Measurements from ENCODE around the gene VRK1. TPM values are rescaled to one million over a fixed set of nuclear protein-coding genes. Genes with fewer than 3 reads are reported as not detected.

The VRK1 gene
- total and polyA plus RNA-seq, 4 donors: 6.4 to 21.8 (median 8.5) TPM

DNA sequence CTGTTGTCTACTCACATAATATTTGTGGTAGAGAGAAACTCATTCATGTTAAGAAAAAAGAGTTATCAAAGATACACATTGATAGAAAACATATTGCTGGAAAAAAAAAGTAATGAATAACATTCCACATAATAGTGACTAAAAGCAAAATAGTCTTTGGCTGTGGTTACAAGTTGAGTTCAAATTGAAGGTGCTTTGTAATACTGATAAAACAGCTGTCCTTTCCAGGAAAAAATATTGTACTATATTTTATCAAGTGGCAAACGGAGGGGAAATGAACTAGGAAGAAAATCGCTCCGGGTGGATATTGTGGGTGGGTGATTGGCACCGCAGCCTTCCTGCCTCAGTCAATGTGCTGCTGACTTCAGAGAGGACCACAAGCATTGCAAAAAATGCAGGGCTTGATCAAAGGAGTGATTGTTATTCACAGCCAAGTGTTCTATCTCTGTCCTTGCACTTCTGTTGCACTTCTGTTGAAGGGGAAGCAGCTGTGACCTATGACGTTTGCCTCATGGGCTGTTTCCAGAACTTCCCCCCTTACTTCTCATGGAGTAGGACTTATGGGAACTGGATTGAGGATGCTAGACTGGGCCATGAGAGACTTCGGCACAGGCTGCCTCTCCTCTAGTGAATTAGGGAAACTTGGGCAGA lies 114.4 kb downstream of the VRK1 start:
- no peak overlapping the region for H3K9ac ChIP-seq (ENCODE audit: insufficient read depth in 1 of 2, low read length in 2 of 2)
- no peaks in the 10 kb centered on the region for H3K36me3 ChIP-seq (ENCODE audit: control insufficient read depth in 4 of 4, insufficient read depth in 4 of 4, low read length in 4 of 4)
- no peak overlapping the region for H3K4me3 ChIP-seq
- 32% methylated on average over 6 of the region's 6 CpGs for WGBS, 2 donors
- H3K4me1 ChIP-seq (ENCODE audit: control insufficient read depth in 5 of 5, insufficient read depth in 5 of 5, low read length in 5 of 5): no peaks in the 10 kb centered on the region
- DNase-seq (peak in 2 of 3 donors; percentile 13 to 38), ATAC-seq (ENCODE audit: insufficient read depth, low FRiP score) (no peak)
- H3K9me3 ChIP-seq (ENCODE audit: control insufficient read depth in 4 of 4, insufficient read depth in 3 of 4, low read length in 3 of 4): peaks cover 0 to 25% (median 7%) of the 10 kb centered on the region in 4 donors
- H3K27me3 ChIP-seq (ENCODE audit: control insufficient read depth in 3 of 3, insufficient read depth in 3 of 3, low read length in 2 of 3): no peaks in the 10 kb centered on the region
- no peak overlapping the region for H3K27ac ChIP-seq (ENCODE audit: low read depth in 1 of 2, low read length in 1 of 2)
- TF ChIP-seq, protein P1, sequence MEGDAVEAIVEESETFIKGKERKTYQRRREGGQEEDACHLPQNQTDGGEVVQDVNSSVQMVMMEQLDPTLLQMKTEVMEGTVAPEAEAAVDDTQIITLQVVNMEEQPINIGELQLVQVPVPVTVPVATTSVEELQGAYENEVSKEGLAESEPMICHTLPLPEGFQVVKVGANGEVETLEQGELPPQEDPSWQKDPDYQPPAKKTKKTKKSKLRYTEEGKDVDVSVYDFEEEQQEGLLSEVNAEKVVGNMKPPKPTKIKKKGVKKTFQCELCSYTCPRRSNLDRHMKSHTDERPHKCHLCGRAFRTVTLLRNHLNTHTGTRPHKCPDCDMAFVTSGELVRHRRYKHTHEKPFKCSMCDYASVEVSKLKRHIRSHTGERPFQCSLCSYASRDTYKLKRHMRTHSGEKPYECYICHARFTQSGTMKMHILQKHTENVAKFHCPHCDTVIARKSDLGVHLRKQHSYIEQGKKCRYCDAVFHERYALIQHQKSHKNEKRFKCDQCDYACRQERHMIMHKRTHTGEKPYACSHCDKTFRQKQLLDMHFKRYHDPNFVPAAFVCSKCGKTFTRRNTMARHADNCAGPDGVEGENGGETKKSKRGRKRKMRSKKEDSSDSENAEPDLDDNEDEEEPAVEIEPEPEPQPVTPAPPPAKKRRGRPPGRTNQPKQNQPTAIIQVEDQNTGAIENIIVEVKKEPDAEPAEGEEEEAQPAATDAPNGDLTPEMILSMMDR (IDR thresholded peaks at IDR 0.05; ENCODE audit: control extremely low read depth, extremely low read depth): no peak

DNA sequence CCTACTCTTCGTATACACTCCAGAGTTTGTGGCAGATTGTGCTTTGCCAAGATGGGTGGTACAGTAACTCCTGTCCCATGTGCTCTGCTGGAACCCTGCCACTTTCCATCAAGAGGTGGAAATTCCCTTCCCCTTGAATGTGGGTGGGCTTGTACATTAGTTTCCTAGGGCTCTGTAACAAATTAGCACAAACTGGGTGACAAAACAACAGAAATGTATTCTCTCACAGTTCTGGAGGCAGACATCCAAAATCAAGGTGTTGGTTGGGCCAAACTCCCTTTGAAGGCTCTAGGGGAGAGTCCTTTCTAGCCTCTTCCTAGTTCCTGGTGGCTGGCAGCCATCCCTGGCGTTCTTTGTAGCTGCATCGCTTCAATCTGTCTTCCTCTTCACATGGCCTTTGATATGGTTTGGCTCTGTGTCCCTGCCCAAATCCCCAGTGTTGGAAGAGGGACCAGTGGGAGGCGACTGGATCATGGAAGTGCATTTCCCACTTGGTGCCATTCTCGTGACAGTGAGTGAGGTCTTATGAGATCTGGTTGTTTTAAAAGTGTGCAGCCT lies 117.5 kb downstream of the VRK1 start:
- TF ChIP-seq, protein P1 (IDR thresholded peaks at IDR 0.05; ENCODE audit: control extremely low read depth, extremely low read depth): no peak
- DNase-seq: peak in 2 of 3 donors; percentile 25 to 29

DNA sequence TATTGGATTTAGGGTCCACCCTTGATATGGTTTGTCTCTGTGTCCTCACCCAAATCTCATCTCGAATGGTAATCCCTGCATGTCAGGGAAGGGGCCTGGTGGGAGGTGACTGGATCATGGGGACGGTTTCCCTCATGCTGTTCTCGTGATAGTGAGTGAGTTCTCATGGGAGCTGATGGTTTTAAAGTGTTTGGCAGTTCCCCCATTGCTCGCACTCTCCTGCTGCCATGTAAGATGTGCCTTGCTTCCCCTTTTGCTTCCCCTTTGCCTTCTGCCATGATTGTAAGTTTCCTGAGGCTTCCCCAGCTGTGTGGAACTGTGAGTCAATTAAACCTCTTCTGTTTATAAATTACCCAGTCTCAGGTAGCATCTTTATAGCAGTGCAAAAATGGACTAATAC lies 118.3 kb downstream of the VRK1 start:
- Histone ChIP-seq H3K36me3 (ENCODE audit: control insufficient read depth in 4 of 4, insufficient read depth in 4 of 4, low read length in 4 of 4) (no peaks in the 10 kb centered on the region), H3K9ac (ENCODE audit: insufficient read depth in 1 of 2, low read length in 2 of 2) (no peak overlapping the region), H3K9me3 (ENCODE audit: control insufficient read depth in 4 of 4, insufficient read depth in 3 of 4, low read length in 3 of 4) (peaks cover 0 to 18% (median 0%) of the 10 kb centered on the region in 4 donors), H3K27me3 (ENCODE audit: control insufficient read depth in 3 of 3, insufficient read depth in 3 of 3, low read length in 2 of 3) (no peaks in the 10 kb centered on the region), H3K4me1 (ENCODE audit: control insufficient read depth in 5 of 5, insufficient read depth in 5 of 5, low read length in 5 of 5) (no peaks in the 10 kb centered on the region), H3K27ac (ENCODE audit: low read depth in 1 of 2, low read length in 1 of 2) (no peak overlapping the region), H3K4me3 (no peak overlapping the region)
- TF ChIP-seq, protein P1 (IDR thresholded peaks at IDR 0.05; ENCODE audit: control extremely low read depth, extremely low read depth): no peak
- WGBS, 2 donors: 94 to 95% methylated on average over 4 of the region's 4 CpGs
- ATAC-seq (ENCODE audit: insufficient read depth, low FRiP score): no peak
- DNase-seq: no peak

More for the DNA sequence above, 117.5 kb downstream of the VRK1 start:
- WGBS, 2 donors: 71 to 88% methylated on average over 5 of the region's 5 CpGs
- Histone ChIP-seq H3K9ac (ENCODE audit: insufficient read depth in 1 of 2, low read length in 2 of 2) (no peak overlapping the region), H3K27ac (ENCODE audit: low read depth in 1 of 2, low read length in 1 of 2) (no peak overlapping the region), H3K4me3 (no peak overlapping the region), H3K27me3 (ENCODE audit: control insufficient read depth in 3 of 3, insufficient read depth in 3 of 3, low read length in 2 of 3) (no peaks in the 10 kb centered on the region), H3K4me1 (ENCODE audit: control insufficient read depth in 5 of 5, insufficient read depth in 5 of 5, low read length in 5 of 5) (no peaks in the 10 kb centered on the region), H3K9me3 (ENCODE audit: control insufficient read depth in 4 of 4, insufficient read depth in 3 of 4, low read length in 3 of 4) (peaks cover 0 to 21% (median 5%) of the 10 kb centered on the region in 4 donors), H3K36me3 (ENCODE audit: control insufficient read depth in 4 of 4, insufficient read depth in 4 of 4, low read length in 4 of 4) (no peaks in the 10 kb centered on the region)
- ATAC-seq (ENCODE audit: insufficient read depth, low FRiP score): no peak

Measured in lung (tissue), 12 donors.